Upper lobe of right lung (tissue), 1 donor: ENCODE measurements around the gene ARHGEF2. TPM values are rescaled to one million over a fixed set of nuclear protein-coding genes. Genes with fewer than 3 reads are reported as not detected.

Source experiments
- ATAC-seq: fragments of 200-7000 bp; cut with Tn5 transposase; one replicate; pipeline ENCODE4 v1.9.1; 2020; ENCODE audit warnings: mild to moderate bottlenecking, moderate library complexity
- DNase-seq: peaks from one replicate; pipeline ENCODE4 v3.0.0-alpha.2; 2020
- H3K27ac ChIP-seq: fragments of 200-600 bp; one replicate; pipeline ENCODE4 v1.8.0; 2022
- H3K27me3 ChIP-seq: fragments of 200-600 bp; one replicate; pipeline ENCODE4 v1.8.0; 2022; ENCODE audit warnings: mild to moderate bottlenecking
- H3K36me3 ChIP-seq: fragments of 200-600 bp; one replicate; pipeline ENCODE4 v1.8.0; 2022
- H3K4me1 ChIP-seq: fragments of 200-600 bp; one replicate; pipeline ENCODE4 v1.8.0; 2022
- H3K4me3 ChIP-seq: fragments of 200-600 bp; one replicate; pipeline ENCODE4 v1.8.0; 2022; ENCODE audit warnings: mild to moderate bottlenecking
- H3K9me3 ChIP-seq: fragments of 200-600 bp; one replicate; pipeline ENCODE4 v1.8.0; 2022
- intact Hi-C: fragments of 100-400 bp; cut with DNase I; formaldehyde crosslinking; loops from one replicate; pipeline ENCODE4 v1.11.0; 2022
- total RNA-seq: library from RNA; stranded (reverse); fragmentation: NEBNext Ultra II Directional; extraction: Animal tissue kit (Norgen Biotek cat#: 25700); gene quantifications from one replicate; pipeline ENCODE4 v1.2.1, GENCODE V29; 2021
- TF ChIP-seq, protein P1 (sequence below): fragments of 200-600 bp; IDR thresholded peaks from one replicate; pipeline ENCODE4 v1.8.0; 2022; ENCODE audit warnings: antibody characterized with exemption
- donor health status: DM: no; HTN: yes; CAD: no; lungs with severe emphysema.

ARHGEF2 gene
- total RNA-seq, 1 donor from 2014 or later, result 220 TPM

DNA sequence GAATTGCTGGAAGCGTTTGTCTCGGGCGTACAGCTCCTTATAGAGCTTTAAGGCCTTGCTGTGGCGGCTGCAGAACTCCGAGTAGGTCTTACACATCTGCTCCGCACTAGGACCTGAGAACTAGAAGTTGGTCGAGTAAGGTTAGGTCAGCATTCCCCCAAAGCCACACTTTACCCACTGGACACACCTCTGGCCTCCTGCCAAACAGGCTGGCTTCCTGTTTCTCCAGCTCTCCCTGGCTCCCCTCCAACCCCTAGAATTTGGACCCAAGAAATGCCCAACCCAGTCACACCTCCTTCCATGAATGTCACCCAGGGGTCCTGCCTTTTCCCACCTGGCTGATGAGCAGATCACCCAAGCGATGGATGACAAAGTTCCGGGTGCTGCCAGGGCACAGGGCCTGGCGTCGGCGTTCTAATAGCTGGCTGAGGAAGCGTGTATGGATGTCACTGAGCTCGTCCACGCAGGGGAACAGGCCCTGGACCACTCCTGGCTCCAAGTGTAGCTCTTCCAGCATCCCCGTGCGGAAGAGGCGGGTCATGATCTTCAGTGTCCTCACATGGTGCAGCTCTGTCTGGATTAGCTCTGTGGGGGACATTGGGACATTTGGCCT, 15.6 kb downstream of the ARHGEF2 start:
- intact Hi-C loops, result no loop called here
- peak overlapping the region; percentile 68 for H3K27ac ChIP-seq
- H3K4me3 ChIP-seq, result no peak overlapping the region
- ATAC-seq (peak; percentile 19), DNase-seq (no peak)
- no peaks in the 10 kb centered on the region for H3K9me3 ChIP-seq
- peaks cover 99% of the 10 kb centered on the region for H3K36me3 ChIP-seq
- no peaks in the 10 kb centered on the region for H3K27me3 ChIP-seq
- TF ChIP-seq, protein P1, sequence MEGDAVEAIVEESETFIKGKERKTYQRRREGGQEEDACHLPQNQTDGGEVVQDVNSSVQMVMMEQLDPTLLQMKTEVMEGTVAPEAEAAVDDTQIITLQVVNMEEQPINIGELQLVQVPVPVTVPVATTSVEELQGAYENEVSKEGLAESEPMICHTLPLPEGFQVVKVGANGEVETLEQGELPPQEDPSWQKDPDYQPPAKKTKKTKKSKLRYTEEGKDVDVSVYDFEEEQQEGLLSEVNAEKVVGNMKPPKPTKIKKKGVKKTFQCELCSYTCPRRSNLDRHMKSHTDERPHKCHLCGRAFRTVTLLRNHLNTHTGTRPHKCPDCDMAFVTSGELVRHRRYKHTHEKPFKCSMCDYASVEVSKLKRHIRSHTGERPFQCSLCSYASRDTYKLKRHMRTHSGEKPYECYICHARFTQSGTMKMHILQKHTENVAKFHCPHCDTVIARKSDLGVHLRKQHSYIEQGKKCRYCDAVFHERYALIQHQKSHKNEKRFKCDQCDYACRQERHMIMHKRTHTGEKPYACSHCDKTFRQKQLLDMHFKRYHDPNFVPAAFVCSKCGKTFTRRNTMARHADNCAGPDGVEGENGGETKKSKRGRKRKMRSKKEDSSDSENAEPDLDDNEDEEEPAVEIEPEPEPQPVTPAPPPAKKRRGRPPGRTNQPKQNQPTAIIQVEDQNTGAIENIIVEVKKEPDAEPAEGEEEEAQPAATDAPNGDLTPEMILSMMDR, result no peak
- peaks cover 20% of the 10 kb centered on the region for H3K4me1 ChIP-seq

DNA sequence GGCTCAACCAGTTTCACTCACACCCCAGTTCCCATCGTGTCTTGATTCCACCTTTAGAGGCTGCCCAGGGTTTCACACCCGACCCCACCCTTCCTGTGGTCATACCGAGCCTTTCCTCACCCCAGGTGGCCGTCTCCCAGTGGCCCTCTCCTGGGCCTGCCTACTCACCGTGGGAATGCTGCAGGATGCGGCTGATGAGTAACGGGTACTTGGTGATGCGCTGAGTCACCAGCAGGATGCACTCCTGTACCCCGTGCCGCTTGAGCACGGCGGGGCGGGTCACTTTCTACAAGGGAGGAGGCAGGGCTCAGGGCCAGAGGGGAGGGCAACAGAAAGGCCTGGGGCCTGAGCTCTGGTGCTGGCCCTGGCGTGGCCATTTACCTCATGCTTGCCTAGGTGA, 16.4 kb downstream of the ARHGEF2 start:
- Histone ChIP-seq H3K27me3 (no peaks in the 10 kb centered on the region), H3K4me1 (peaks cover 12% of the 10 kb centered on the region), H3K4me3 (no peak overlapping the region), H3K27ac (peak overlapping the region; percentile 68), H3K36me3 (peaks cover 99% of the 10 kb centered on the region), H3K9me3 (no peaks in the 10 kb centered on the region)
- ATAC-seq, result peak; percentile 81
- intact Hi-C loops, result no loop called here
- no peak for DNase-seq
- TF ChIP-seq, protein P1, result peak; percentile 33

DNA sequence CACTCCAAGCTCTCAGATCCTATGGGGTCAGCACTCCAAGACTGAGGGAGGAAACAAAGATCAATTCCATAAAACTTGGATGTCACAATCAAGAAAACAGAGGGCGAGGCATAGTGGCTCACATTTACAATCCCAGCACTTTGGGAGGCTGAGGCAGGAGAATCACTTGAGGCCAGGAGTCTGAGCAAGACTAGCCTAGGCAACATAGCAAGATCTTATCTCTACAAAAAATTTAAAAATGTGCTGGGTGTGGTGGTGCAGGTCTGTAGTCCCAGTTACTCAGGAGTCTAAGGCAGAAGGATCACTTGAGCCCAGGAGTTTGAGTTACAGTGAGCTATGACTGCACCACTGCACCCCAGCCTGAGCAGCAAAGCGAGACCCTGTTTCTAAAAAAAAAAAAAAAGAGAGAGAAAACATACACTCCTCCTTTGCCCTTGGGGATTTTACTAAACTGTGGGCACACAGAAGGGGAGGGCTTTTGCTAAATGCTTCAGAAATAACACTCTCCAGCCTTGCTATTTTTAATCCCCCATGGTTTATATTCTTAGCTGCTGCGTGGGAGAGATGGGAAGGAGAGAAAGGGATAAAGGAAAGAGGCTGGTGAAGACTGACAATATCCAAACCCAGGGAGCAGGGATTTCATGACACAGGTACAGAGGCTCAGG, 18.1 kb downstream of the ARHGEF2 start:
- Histone ChIP-seq H3K4me1 (peaks cover 10% of the 10 kb centered on the region), H3K4me3 (no peak overlapping the region), H3K27ac (peak overlapping the region; percentile 42), H3K9me3 (no peaks in the 10 kb centered on the region), H3K27me3 (no peaks in the 10 kb centered on the region), H3K36me3 (peaks cover 99% of the 10 kb centered on the region)
- intact Hi-C loops, result no loop called here
- TF ChIP-seq, protein P1, result no peak
- DNase-seq (no peak), ATAC-seq (no peak)

DNA sequence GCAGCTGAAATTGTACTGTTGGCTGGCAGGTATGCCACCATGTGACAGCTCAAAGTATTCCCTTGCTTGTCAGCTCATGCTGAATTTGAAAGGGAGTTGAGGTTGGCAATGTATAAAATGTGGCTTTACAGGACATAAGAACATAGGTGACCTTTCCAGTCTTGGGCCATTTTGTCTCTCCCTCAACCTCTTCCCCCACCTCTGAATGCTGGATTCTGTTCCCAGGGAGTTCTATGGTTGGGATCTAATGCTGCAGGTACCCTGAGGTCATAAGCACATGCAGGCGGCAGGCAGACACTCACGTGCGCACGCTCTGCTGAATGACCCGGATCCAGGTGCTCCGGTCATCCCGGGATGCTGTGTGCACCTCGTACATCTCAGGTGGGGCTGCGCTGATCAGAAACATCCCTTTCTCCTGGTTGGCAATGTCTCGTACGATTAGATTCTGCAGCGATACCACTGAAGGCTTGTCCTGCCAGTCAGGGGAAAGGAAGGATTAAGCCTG, 20.9 kb downstream of the ARHGEF2 start:
- Histone ChIP-seq H3K27me3 (no peaks in the 10 kb centered on the region), H3K27ac (no peak overlapping the region), H3K9me3 (no peaks in the 10 kb centered on the region), H3K4me3 (no peak overlapping the region), H3K36me3 (peaks cover 98% of the 10 kb centered on the region), H3K4me1 (peaks cover 4% of the 10 kb centered on the region)
- TF ChIP-seq, protein P1, result no peak
- intact Hi-C loops, result no loop called here
- no peak for ATAC-seq
- no peak for DNase-seq

DNA sequence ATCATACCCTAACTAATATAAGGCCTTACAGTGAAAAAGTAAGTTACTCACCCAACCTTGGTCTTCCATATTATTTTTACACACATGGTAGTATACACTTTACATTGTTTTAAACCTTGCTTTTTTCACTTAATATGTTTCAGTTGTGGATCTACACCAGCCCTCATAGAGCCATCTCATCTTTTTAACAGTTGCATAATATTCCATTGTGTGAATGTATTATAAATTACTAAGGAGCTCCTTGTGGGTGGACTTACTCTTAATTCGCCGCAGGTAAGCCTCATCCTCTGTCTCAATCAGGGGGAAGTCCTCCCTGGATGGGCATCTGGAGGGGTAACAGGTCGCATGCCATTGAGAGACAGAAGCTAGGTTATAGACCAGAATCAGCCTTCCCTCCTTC, 23.7 kb downstream of the ARHGEF2 start:
- Histone ChIP-seq H3K4me1 (no peaks in the 10 kb centered on the region), H3K36me3 (peaks cover 98% of the 10 kb centered on the region), H3K27ac (no peak overlapping the region), H3K4me3 (no peak overlapping the region), H3K9me3 (no peaks in the 10 kb centered on the region), H3K27me3 (no peaks in the 10 kb centered on the region)
- ATAC-seq, result no peak
- intact Hi-C loops, result no loop called here
- DNase-seq, result no peak
- TF ChIP-seq, protein P1, result no peak
